ENCODE measurements around the gene FRY.

DNA sequence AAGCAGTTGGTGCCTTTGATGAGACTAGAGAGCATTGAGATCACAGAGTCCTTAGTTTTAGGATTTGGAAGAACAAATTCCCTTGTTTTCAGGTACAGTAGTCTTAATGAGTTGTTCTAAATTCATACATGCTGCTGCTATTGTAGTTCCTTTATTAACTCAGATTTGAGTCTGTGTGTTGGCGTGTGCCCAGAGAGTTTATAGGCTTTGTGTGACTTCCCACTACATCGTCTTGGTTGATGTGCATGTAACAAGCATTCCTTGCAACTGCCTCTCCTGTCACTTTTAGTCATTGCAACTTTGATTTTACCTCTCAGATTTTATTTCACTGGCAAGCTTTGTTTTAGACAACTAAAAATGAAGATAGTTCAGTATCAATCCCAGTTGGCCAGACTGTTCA is 148.1 kb downstream of the FRY start:
- TF ChIP-seq ELF4 (CRISPR knock-in tag; IDR thresholded peaks at IDR 0.05; ENCODE audit: low read depth), result no peak
- TF ChIP-seq CTCF (IDR thresholded peaks at IDR 0.05), result no peak
- TF ChIP-seq JAZF1 (CRISPR knock-in tag; IDR thresholded peaks at IDR 0.05), result no peak

Measured in WTC11 (cell line).